OCI-LY7 (cell line): Measurements from ENCODE around the gene SCARB1. TPM values are rescaled to one million over a fixed set of nuclear protein-coding genes. Genes with fewer than 3 reads are reported as not detected.
"Not testable (repeated sequence)": the region's sequence is repeated elsewhere in the genome, so short reads cannot be mapped to it uniquely, and the experiment has no call there.

Experiments
- BruUV-seq: library from RNA; stranded (reverse); fragments of 400-500 nt; replicated peaks from 2 replicates; lab custom pipeline; 2021; lab: Mats Ljungman, UMichigan
- CTCF ChIA-PET: fragments of 300-600 bp; sonication (Branson Sonifier 250); formaldehyde crosslinking; loops from one replicate; lab custom pipeline; 2022; ENCODE audit warnings: antibody characterized with exemption; ENCODE audit not compliant: unreplicated experiment; lab: Charles Lee
- POLR2A ChIA-PET: fragments of 300-600 bp; sonication (Branson Sonifier 250); formaldehyde crosslinking; loops from one replicate; lab custom pipeline; 2022; ENCODE audit warnings: antibody characterized with exemption; lab: Charles Lee
- DNase-seq: peaks from one replicate; pipeline ENCODE4 v3.0.0-alpha.2; 2015; ENCODE audit warnings: low spot score
- H2AFZ ChIP-seq: fragments of 200-600 bp; sonication (generic), shearing (Covaris generic); 2 replicates; pipeline ENCODE4 v1.6.1; 2014; ENCODE audit warnings: mild to moderate bottlenecking, antibody characterized with exemption, low read length, moderate library complexity
- H3K27ac ChIP-seq: fragments of 200-600 bp; sonication (generic); 2 replicates; pipeline ENCODE4 v1.5.1; 2014; ENCODE audit warnings: mixed run types, low read depth, mild to moderate bottlenecking, moderate library complexity, low read length, inconsistent platforms; ENCODE audit not compliant: poor library complexity, severe bottlenecking
- H3K36me3 ChIP-seq: fragments of 200-600 bp; sonication (generic); 2 replicates; pipeline ENCODE4 v1.6.1; 2014; ENCODE audit warnings: mild to moderate bottlenecking, antibody characterized with exemption, low read length, moderate library complexity, mixed read lengths; ENCODE audit not compliant: insufficient read depth
- H3K4me1 ChIP-seq: fragments of 200-600 bp; sonication (generic); 2 replicates; pipeline ENCODE4 v1.5.1; 2014; ENCODE audit warnings: mild to moderate bottlenecking, low read length; ENCODE audit not compliant: insufficient read depth, poor library complexity, severe bottlenecking
- H3K4me2 ChIP-seq: fragments of 200-600 bp; sonication (generic); 2 replicates; pipeline ENCODE4 v1.6.1; 2014; ENCODE audit warnings: mild to moderate bottlenecking, low read length
- H3K4me3 ChIP-seq: fragments of 200-600 bp; sonication (generic); 2 replicates; pipeline ENCODE4 v1.5.1; 2014; ENCODE audit warnings: mild to moderate bottlenecking, low read depth, low read length; ENCODE audit not compliant: poor library complexity, severe bottlenecking
- H3K79me2 ChIP-seq: fragments of 200-600 bp; sonication (generic); 2 replicates; pipeline ENCODE4 v1.6.1; 2016; ENCODE audit warnings: low read depth, mild to moderate bottlenecking, low read length, moderate library complexity, mixed read lengths; ENCODE audit not compliant: insufficient read depth
- H3K9me2 ChIP-seq: fragments of 200-600 bp; sonication (generic); 2 replicates; pipeline ENCODE4 v1.6.1; 2016; ENCODE audit warnings: mild to moderate bottlenecking, low read length, mixed read lengths; ENCODE audit not compliant: insufficient read depth
- H3K9me3 ChIP-seq: fragments of 200-600 bp; sonication (generic); 2 replicates; pipeline ENCODE4 v1.6.1; 2014; ENCODE audit warnings: mild to moderate bottlenecking, mixed run types, low read length, mixed read lengths
- H4K20me1 ChIP-seq: fragments of 200-600 bp; sonication (generic); 2 replicates; pipeline ENCODE4 v1.6.1; 2014; ENCODE audit warnings: mild to moderate bottlenecking, antibody characterized with exemption, low read length, moderate library complexity, mixed read lengths; ENCODE audit not compliant: insufficient read depth
- CTCF ChIP-seq: fragments of 200-600 bp; sonication (generic); conservative IDR thresholded peaks from 2 replicates; pipeline ENCODE4 v1.5.1; 2014; ENCODE audit warnings: mild to moderate bottlenecking, antibody characterized with exemption, low read length, moderate library complexity, mixed read lengths
- EZH2phosphoT487 ChIP-seq: fragments of 200-600 bp; sonication (generic); IDR thresholded peaks from 2 replicates; pipeline ENCODE4 v1.6.1; 2018; ENCODE audit warnings: low read depth, borderline replicate concordance, mild to moderate bottlenecking, mixed run types, antibody characterized with exemption, low read length, moderate library complexity, mixed read lengths
- intact Hi-C: fragments of 100-400 bp; cut with micrococcal nuclease; formaldehyde crosslinking; loops from one replicate; pipeline ENCODE4 v1.10.0; 2022; ENCODE audit not compliant: unreplicated experiment
- total RNA-seq, 2 experiments: library from RNA; depleted of rRNA in 1 of 2; stranded (reverse); fragments of >200 nt in 1 of 2; shearing (Covaris generic) in 1 of 2; gene quantifications; 2 replicates each; pipeline ENCODE4 v1.2.3, GENCODE V29; 2014 to 2022

The SCARB1 gene
- total RNA-seq, 2 experiments from 2014 or later: 42.9 to 112 TPM

- Histone ChIP-seq H3K4me2 (no peak overlapping the region), H3K79me2 (no peaks in the 10 kb centered on the region), H3K9me2 (no peaks in the 10 kb centered on the region), H3K4me3 (no peak overlapping the region), H3K36me3 (no peaks in the 10 kb centered on the region), H3K9me3 (no peaks in the 10 kb centered on the region), H2AFZ (no peak overlapping the region), H4K20me1 (no peaks in the 10 kb centered on the region), H3K27ac (no peak overlapping the region), H3K4me1 (peaks cover 41% of the 10 kb centered on the region)
- CTCF ChIA-PET: no interaction called here
- no TSS peak for BruUV-seq
- POLR2A ChIA-PET: interaction anchor here (0.8 to 1.0 kb wide), 2 partner anchors 9 to 16 kb away, joined by 3 to 4 read pairs; no protein-coding TSS in a partner anchor
- DNase-seq: no peak
- intact Hi-C loops: no loop called here
- TF ChIP-seq CTCF (no peak), EZH2phosphoT487 (no peak)
Observed at GRCh38 chr12:124881123-124881522, 17.5 kb upstream of the SCARB1 start.

- DNase-seq, H3K4me3 ChIP-seq, H4K20me1 ChIP-seq, H3K36me3 ChIP-seq, H3K27ac ChIP-seq, H3K9me3 ChIP-seq, H2AFZ ChIP-seq, BruUV-seq, H3K4me2 ChIP-seq, intact Hi-C loops, H3K79me2 ChIP-seq, H3K9me2 ChIP-seq: not testable (repeated sequence)
- POLR2A ChIA-PET: interaction anchor here (0.5 to 1.0 kb wide), 3 partner anchors 8 to 14 kb away, joined by 3 to 4 read pairs (median 3); no protein-coding TSS in a partner anchor
- CTCF ChIA-PET: interaction anchor here (0.6 to 0.8 kb wide), 2 partner anchors 21 to 522 kb away, joined by 3 read pairs; no protein-coding TSS in a partner anchor
- peaks cover 33% of the 10 kb centered on the region for H3K4me1 ChIP-seq
Observed at GRCh38 chr12:124880335-124880734, 16.7 kb upstream of the SCARB1 start.

GRCh38 chr12:124878795-124879516, 15.3 kb upstream of the SCARB1 start:
- no peak overlapping the region for H3K27ac ChIP-seq
- no peaks in the 10 kb centered on the region for H3K36me3 ChIP-seq
- H3K4me3 ChIP-seq: no peak overlapping the region
- H3K4me1 ChIP-seq: peaks cover 25% of the 10 kb centered on the region
- no peak for TF ChIP-seq EZH2phosphoT487
- no peak for TF ChIP-seq CTCF
- ChIA-PET CTCF (interaction anchor here (0.6 kb wide), 1 partner anchor 13 kb away, joined by 3 read pairs; no protein-coding TSS in a partner anchor), POLR2A (interaction anchor here (0.7 to 1.5 kb wide), 2 partner anchors 17 to 27 kb away, joined by 3 to 5 read pairs; no protein-coding TSS in a partner anchor)
- no peak overlapping the region for H2AFZ ChIP-seq
- no peaks in the 10 kb centered on the region for H3K9me2 ChIP-seq
- no peak overlapping the region for H3K4me2 ChIP-seq
- intact Hi-C loops: no loop called here
- no peak for DNase-seq
- H3K79me2 ChIP-seq: no peaks in the 10 kb centered on the region
- H3K9me3 ChIP-seq: no peaks in the 10 kb centered on the region
- BruUV-seq: no TSS peak
- no peaks in the 10 kb centered on the region for H4K20me1 ChIP-seq
